CD4-positive, alpha-beta T cell treated with Interleukin-10 for 1 hour (primary cell): ENCODE measurements around the gene DHRS3.
A peak's percentile ranks its signal among the peaks of the same experiment; 100 is the strongest.

Source experiments
- DNase-seq: peaks from one replicate; pipeline ENCODE4 v3.0.0-alpha.2; 2020

Gene DHRS3

DNA sequence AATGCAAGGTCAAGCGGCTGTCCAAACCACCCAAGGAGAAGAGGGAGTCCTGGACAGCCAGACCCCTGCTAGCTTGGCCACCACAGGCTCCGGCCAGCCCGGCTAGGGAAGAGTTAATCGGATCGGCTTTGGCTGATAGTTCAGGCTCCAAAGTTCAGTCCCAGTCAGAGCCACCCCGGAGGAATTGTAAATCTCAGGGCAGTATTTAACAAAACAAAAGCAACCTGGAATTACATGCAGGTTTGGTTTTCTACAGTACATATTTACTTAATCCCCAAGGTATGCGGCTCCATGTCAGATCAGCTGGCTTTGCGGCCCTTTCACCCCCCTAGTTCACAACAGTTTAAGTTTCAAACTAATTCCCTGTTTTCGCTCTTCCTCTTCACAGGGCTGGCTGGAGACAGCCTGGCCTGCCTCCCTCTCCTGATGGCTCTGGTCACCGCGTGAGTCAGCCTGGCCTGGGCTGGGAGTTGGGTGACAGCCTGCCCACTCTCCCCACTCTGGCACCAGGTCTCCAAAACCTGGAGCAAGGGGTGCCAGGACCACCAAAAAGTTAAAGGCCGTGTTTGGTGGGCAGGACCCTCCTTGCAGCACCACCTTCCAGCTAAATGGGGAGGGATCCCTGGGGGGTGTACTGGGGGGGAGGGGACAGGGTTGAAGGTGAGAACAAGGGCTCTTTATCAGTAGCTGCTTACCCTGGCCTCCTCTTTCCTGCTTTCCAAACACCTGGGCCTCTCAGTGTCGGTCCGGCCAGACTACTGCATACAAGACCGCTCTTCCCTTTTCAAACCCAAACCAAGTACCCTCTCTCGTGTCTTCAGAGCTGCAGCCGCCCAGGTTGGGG, 1.9 kb downstream of the DHRS3 start:
- no peak for DNase-seq

DNA sequence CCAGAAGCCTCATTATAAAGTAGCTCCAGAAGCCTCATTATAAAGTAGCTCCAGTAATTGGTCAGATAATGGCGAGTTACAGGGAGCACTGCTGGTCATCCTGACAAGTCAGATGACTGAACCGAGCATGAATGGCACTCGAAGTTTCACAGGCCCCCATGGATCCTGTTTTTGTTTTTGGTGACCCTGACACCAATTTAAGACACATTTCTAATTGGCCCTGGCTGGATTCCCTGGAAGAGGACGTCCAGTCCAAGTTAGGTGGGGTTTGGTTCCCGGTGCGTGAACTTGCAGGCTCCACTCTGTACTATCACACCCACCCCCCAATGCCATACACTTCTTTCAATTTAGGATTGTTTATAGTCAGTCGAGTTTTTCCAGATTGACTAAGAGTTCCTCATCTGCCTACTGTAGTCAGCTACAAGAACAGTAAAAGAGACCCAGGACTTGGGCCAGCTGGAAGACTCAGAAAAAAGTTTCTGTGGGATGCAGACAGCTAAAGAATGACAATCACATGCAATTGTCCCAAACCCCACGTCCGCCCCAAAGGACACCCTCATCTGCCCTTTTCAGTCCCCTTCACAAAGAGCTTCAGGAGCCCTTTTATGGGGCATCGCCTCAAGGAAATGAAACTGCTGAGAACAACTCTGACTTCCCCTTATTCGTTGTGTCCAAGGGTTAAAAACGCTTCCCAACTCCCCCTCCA, 2.7 kb downstream of the DHRS3 start:
- no peak for DNase-seq

DNA sequence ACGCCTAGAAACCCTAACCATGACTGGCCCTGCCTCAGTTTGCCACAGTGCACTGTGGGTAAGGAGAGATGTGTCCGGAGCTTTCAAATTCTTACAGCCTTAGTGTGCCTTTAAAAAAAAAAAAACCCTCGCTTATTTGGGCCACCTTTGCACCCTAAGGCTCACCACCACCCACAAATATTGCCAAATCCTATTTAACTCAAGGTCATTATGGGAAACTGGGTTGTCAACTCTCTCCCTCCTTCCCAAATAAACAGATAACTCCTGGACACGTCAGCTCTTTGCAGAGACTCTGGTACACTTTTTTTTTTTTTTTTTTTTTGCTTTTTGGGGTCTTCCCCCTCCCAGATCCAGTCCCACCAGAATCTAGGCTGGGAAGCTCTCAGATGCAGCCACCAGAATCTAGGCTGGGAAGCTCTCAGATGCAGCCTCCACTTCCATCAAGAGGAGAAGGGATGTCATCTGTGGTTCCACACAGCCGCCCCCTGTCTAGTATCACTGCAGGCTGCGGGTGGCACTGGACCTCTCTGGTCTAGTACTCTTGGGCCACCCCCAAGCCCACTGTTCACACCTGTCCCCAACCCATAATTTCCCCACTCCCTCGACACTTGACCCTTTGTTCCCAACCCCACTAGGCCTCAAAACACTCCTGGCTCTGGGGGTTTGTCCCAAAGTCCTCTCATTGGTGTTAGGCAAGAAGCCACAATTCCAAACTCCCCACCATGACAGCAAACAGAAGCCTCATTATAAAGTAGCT, 3.4 kb downstream of the DHRS3 start:
- no peak for DNase-seq

DNA sequence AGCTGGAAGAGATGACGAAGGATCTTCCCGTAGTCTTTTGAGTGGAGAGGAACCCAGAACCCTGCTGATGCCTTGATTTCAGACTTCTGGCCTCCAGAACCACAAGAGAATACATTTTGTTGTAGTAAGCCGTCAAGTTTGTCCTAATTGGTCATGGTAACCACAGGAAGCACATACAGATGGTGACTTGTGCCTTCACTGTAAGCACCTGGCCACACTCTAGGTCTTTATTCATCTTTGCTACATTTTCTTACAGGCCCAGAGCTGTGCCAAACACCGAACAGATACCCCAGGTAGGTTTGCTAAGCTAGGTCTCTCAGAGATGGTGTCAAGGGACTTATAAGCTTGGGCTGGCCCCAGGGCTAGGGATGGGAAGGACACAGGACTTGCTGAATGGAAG, 4.8 kb downstream of the DHRS3 start:
- no peak for DNase-seq

DNA sequence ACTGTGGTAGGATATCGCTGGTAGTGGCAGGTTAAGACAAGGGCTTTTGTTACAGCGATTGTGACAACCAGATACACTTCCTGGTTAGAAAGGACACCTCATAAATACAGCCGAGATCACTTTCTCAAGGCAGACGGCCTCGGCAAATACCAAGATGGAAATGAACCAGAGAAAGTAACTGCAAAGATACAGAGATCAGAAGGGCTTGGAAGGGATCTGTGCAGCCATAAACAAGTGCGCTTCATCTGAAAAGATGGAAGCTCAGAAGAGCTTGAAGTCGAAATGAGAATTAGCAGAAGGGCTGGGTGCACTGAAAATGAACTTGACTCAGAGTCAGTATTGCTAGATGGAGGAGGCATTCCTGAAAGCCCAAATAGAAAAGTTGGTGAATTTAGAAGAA, 7.1 kb downstream of the DHRS3 start:
- DNase-seq: no peak

DNA sequence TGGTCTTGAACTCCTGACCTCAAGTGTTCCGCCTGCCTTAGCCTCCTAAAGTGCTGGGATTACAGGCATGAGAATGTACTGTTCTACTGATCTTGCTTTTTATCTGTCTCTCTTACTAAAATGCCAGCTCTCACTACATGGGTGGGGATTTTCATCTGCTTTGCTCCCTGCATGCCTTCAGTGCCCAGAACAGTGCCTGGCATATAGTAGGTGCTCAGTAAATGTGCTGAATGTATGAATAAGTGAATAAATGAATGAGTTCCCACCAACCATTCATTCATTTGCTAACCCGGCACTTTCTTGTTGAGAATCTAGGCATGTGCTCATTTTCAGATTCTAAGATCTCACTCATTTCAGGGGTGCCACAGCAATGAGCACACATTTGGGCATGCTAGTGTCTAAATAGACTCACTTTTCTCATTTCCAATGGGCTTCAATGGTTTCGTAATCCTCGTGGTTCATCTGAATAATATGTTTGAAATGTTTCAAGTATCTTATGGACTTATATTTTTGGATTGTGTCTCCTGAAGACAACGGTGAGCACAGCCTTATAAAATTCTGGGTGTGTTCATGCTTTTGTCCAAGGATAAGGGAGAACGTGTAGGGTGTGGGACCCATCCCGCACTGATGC, 7.6 kb downstream of the DHRS3 start:
- DNase-seq: no peak

DNA sequence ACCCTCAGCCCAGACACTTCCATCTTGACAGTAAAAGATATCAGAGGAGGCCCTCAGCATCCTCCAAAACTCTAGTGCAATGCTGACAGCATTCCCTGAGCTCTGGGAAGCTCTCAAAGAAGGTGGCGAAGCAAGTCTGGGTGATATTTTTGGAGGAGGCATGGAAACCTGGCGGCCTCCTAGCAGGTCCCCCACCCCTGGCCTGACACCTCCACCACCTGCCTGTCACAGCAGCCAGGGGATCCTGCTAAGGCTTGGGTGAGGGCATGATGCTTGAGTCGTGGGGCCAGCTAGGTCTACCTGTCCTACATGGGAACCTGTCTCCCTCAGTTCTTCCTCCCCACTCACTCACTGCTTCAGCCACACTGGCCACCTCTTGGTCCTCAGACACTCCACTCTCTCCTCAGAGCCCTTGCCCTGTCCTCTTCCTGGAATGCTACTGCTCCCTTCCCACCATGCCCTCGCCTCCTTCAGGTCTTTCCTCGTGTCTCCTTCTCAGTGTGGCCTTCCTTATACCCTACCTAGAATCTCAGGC, 8.5 kb downstream of the DHRS3 start:
- DNase-seq: no peak

DNA sequence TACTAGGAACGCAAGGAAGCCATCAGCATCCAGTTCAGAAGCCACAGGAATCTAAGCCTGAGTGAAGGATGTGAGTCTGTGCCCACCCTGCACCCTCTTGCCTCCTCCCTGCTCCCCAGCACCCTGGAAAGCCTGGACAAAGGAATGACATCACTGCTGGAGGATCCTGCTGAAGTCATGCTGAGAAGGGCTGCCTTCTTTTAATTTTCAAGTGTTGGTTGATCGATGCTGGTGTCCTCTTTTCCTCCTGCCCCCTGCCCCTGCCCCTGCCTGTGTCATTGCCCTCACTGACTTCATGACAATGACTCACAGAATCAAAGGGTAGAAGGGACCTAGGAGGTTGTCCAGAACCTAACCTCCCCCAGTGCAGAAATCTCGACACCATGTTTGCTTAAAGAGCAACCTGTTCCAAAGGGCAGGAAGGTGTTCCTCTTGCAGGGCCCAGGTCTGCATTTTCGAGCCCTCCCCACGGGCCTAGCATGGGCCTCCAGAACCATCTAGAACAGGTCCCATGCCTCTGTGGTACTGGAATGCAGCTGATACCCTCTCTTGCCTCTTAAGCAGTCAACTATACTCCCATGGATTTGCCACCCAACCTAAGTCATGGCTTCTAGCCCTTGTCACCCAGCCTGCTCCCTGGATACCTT, 9.6 kb downstream of the DHRS3 start:
- DNase-seq: no peak

DNA sequence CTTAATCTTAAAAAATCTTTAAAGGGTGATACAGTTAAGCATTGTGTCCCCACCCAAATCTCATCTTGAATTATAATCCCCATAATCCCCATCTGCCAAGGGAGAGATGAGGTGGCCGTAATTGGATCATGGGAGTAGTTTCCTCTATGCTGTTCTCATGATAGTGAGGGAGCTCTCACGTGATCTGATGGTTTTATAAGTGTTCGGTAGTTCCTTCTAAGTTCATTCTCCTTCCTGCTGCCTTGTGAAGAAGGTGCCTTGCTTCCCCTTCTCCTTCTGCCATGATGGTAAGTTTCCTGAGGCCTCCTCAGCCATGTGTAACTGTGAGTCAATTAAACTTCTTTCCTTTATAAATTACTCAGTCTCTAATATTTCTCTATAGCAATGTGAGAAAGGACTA, 10.7 kb downstream of the DHRS3 start:
- no peak for DNase-seq

DNA sequence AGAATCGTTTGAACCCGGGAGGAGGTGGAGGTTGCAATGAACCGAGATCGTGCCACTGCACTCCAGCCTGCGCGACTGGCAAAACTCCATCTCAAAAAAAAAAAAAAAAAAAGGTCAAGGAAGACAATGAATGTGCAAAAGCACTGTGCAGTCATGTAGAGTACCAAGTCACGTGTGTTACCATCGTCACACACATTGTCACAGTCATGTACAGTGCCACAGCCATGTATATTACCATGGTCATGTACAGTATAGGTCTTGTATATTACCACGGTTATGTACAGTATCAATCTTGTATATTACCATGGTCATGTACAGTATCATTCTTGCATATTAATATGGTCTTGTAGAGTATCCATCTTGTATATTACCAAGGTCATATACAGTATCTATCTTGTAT, 13.0 kb downstream of the DHRS3 start:
- DNase-seq: no peak

DNA sequence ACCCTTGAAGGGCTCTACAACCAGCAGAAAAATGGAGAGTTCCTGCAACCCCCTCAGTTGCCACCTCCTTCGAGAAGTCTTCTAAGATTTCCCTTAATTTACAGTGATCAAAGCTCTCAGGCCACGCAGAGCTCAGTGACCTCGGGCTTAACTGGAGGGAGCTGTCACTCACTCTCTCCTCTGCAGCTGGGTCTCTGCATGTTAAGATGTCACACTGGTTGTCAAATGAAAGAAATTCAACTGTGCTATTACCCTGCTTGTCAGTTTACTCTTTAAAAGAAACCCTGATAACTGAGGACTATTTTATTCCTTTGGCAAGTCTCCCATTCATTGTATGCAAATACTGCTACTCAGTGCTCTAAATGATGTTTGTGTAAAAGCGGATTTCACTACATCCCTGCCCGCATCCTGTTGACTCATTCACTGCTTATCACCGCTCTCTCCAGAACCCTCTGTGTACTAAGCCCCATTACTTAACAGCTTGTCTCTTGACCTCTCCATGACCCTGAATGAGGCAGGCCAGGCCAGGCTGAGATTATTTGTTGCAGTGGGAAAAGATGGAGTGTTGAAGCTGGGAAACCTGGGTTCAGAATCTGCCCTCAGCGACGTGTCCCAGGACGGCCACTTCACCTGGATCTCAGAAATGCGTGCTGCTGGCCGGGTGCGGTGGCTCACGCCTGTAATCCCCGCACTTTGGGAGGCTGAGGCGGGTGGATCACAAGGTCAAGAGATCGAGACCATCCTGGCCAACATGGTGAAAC, 13.7 kb downstream of the DHRS3 start:
- peak; percentile 75 for DNase-seq

DNA sequence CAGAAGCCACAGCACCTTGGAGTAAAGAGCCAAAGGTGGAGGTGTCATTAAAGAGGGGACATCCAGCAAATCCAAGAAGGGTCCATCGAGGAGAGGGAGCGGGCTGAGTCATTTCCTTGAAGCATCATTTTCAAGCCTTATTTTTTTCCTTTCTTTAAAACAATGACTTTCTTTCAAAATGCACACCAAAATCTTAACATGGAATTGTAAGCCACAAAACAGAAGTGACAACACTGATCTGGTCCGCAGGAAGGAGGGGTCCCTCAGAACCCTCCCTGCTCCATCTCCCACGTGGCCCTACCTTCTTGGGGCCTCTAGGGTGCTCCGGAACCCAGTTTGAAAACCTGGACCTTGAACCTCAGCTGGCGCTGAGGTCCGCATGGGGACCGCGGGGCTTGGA, 14.8 kb downstream of the DHRS3 start:
- no peak for DNase-seq

DNA sequence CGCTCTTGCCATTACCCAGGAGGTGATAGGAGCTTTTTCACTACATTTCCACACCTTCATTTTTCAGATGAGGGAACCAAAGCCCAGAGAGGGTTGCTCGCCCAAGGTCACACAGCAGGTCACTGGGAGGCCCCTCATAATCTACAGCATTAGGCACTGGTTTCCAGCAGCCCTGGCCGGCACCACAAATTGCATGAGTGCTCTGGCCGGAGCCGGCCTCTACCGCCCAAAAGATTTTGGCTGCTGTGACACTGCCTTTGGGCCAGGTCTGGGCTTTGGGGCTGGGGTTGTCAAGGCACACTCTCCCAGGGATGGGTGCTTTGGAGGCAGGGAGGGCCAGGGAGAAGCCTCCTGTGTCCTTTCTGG, 15.4 kb downstream of the DHRS3 start:
- no peak for DNase-seq

DNA sequence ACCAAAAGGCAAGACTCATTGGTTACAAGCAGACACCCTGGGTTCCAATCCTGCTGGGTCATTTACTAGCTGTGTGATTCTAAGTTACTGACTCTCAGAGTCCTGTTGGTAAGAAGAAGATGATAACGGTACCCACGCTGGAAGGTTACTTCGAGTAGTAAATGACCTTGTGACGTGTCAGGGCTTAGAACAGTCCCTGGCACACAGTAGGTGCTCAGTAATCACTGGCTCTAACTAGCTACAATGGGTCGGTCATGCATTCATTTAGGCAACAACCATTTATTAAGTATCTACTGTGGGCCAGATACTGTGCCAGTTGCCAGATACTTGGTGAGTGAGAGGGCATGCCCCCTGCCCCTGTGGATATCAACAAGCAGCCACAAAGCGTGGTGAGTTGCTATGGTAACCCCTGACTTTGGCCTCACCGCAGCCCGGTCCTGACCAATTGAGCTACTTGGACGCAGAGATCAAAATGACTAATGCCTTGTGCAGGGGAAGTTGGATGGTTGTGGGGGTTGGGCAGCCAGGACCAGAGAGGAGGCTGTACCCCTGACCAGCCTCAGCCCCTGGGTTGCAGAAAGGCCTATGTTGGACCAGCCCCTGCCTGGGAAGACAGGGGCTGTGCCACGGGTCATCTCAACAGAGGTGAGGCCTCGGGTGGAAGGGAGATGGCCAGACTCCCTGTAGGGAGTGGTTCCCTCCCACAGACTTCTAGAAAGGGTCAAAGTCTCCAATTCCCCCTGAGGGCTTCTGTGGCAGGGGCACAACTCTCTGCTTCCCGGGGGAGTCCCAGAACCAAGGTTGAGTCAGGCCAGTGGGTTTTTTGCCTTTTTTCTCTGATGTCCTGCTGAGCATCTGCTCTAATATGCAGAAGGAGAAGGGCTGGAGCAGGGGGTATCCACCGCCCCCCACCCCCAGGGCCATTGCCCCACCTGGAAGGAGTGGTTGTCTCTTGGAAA, 16.0 kb downstream of the DHRS3 start:
- DNase-seq: no peak

DNA sequence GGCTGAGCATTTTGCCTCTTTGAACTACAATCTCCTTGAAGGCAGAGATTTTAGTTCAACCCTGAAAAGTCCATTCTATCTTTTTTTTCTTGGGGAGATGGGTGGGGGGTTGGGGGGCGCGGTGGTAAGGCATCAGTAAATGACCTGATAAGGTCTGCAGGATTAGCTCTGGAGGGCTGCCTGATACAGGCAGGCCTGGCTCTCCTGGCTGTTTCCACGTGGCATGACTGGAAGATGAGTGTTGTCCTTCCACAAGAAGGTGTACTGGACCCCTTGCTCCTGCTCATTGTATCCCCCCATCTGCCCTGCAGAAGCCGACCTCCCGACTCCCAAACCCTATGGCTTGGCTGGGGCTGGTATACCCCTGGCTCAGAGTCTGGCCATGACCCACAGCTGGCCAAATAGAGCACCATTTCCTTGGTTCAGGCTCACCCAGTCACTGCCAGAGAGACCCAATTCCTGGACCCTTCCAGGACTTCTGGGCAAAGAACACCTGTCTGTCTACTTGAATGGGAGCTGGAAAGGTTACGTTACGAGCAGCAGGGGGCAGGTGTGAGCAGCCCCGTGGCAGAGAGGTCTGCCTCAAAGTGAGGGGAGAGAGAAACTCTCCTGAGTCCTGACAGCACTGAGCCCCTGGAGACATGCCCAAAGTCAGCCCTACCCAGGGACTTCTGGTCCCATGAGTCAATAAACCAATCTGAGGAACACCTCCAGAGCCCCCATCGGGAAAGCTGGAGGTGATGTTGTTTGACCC, 17.0 kb downstream of the DHRS3 start:
- peak; percentile 72 for DNase-seq

DNA sequence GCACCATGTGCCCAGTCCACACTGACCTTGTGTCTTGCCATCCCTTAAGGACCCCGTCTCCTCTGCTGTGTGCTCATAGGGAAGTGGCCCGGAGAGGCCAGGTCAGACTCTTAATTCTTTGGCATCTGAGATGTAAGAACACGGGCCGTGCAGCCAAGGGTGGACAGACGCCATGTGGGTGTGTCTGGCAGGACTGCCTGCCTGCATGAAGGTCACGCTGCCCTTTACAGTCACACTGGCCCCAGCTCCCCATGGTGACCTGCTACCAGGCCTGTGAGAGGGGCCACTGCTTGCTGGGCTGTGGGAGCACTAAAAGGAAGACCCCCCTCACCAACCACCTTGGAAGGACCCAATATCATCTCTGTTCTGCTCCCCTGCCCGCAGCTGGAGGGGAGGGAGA, 17.7 kb downstream of the DHRS3 start:
- no peak for DNase-seq

DNA sequence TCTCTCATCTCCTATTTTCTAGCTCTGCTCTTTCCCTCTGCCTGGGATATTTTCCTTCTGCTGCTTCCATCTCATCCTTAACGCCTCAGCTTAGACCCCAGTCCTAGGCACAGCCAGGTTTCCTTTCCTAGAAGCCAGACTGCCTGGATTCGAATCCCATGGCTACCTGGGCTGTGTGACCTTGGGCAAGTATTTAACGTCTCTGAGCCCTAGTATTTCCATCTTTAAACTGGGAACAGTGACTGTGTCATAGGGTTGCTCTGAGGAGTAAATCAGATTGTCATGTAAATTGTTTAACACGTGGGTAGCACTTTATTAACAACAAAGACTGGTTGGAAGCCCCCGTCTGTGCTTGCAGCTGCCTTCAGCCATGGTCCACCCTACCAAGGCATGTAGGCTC, 18.4 kb downstream of the DHRS3 start:
- DNase-seq: no peak

DNA sequence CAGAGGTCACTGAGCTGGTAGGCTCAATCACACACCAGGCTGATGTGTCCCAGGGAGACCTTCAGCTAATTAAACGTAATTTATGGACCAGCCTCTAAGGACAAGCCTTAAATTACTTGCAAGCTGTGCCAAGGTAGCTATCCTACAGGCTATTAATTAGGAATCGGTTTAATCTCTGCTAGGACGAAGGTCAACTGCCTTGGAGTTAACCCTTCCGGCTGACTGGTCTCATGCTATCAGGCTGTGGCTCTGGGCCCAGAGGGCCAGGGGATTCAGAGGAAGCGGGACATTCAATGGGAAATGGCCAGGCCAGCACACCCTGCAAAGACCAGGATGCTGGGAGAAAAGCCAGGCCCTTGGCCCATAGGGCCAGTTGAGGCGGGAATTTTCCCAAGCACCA, 19.0 kb downstream of the DHRS3 start:
- no peak for DNase-seq

DNA sequence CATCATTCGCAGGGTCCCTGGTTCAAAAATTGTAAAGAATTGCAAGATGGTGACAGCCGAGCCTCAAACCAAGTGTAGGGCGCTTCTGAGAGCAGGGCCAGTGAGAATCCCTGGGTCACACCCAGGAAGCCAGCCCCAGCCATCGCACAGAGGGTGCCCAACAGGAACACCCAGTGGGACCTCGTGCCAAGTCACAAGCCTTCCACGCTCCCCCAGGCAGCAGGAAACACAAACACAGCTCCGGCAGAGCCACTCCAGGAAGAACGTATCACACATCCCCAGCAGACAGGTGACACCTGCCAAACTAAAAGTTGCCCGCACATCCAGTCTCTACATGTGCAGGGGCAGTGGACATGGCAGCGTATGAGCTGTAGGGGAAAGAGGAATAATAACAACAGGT, 20.2 kb downstream of the DHRS3 start:
- DNase-seq: no peak
